ENCODE results near the gene UCK1.

GRCh38 chr9:131496844-131497405, 34.1 kb downstream of the UCK1 start:
- TF ChIP-seq CTCF (IDR thresholded peaks at IDR 0.05; ENCODE audit: low read depth, low read length, missing input control) (no peak), TAF1 (conservative IDR thresholded peaks at IDR 0.05) (no peak), REST (IDR thresholded peaks at IDR 0.05) (no peak), RAD21 (IDR thresholded peaks at IDR 0.05) (no peak), NR2F2 (IDR thresholded peaks at IDR 0.05) (no peak), YY1 (IDR thresholded peaks at IDR 0.05) (no peak), ATF3 (IDR thresholded peaks at IDR 0.05) (no peak), JUND (IDR thresholded peaks at IDR 0.05) (no peak), RXRA (IDR thresholded peaks at IDR 0.05) (no peak), SP1 (IDR thresholded peaks at IDR 0.05) (no peak), HNF4G (IDR thresholded peaks at IDR 0.05) (no peak), ZBTB33 (IDR thresholded peaks at IDR 0.05) (no peak), FOXA1 (IDR thresholded peaks at IDR 0.05) (no peak), MAX (IDR thresholded peaks at IDR 0.05) (no peak)

Measured in liver (tissue), 3 donors.